ENCODE results near the gene TMEM179. TPM values are rescaled to one million over a fixed set of nuclear protein-coding genes. Genes with fewer than 3 reads are reported as not detected.

Gene TMEM179
- total RNA-seq, 3 donors from 2014 or later (not counting 1 experiment from before 2014, with no cell fraction given): not detected

DNA sequence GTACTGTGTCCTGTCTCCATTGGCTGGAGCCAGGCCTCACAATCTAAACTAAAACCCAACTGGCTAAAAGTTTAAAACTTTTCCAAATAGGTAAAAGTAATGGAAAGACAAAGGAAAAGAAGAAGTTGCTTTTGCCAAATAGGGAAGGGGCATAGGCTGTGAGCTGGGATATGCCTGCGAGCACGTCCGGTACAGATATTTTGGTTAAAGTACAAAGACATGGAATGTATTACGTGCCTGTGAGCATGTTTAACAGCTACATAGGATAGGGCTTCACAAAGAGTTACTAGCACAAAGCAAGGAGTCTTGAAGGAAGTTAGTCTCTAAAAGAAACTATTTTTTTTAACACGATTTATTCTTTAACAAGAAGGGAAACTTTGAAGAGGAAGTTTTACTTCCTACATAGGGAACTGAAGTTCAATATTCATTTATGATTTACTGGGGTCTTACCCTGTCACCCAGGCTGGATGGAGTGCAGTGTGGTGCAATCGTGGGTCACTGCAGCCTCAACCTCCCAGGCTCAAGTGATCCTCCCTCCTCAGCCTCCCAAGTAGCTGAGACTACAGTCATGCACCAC, 43.0 kb upstream of the TMEM179 start:
- H3K4me1 Mint-ChIP-seq: no peaks in the 10 kb centered on the region
- no peak for ATAC-seq
- 34% methylated on average over 5 of the region's 6 CpGs for WGBS (ENCODE audit: insufficient coverage)
- no peak for DNase-seq
- H3K27ac Mint-ChIP-seq: no peak overlapping the region
- H3K27me3 Mint-ChIP-seq (ENCODE audit: low read depth in 2 of 2): peaks cover 10 to 16% of the 10 kb centered on the region in 2 donors
- Histone ChIP-seq H3K4me3 (ENCODE audit: low read length) (no peak overlapping the region), H3K27me3 (ENCODE audit: control insufficient read depth, insufficient read depth, low read length) (peaks cover 3% of the 10 kb centered on the region), H3K4me1 (ENCODE audit: control insufficient read depth, insufficient read depth, low read length) (peaks cover 11% of the 10 kb centered on the region), H3K9me3 (ENCODE audit: control insufficient read depth, insufficient read depth, low read length) (no peaks in the 10 kb centered on the region), H3K36me3 (ENCODE audit: control insufficient read depth, insufficient read depth, low read length) (no peaks in the 10 kb centered on the region), H3K27ac (ENCODE audit: low read length) (no peak overlapping the region)
- intact Hi-C loops (cut with micrococcal nuclease): no loop called here
- peaks cover 0 to 2% of the 10 kb centered on the region in 2 donors for H3K9me3 Mint-ChIP-seq
- TF ChIP-seq, protein P1, sequence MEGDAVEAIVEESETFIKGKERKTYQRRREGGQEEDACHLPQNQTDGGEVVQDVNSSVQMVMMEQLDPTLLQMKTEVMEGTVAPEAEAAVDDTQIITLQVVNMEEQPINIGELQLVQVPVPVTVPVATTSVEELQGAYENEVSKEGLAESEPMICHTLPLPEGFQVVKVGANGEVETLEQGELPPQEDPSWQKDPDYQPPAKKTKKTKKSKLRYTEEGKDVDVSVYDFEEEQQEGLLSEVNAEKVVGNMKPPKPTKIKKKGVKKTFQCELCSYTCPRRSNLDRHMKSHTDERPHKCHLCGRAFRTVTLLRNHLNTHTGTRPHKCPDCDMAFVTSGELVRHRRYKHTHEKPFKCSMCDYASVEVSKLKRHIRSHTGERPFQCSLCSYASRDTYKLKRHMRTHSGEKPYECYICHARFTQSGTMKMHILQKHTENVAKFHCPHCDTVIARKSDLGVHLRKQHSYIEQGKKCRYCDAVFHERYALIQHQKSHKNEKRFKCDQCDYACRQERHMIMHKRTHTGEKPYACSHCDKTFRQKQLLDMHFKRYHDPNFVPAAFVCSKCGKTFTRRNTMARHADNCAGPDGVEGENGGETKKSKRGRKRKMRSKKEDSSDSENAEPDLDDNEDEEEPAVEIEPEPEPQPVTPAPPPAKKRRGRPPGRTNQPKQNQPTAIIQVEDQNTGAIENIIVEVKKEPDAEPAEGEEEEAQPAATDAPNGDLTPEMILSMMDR (IDR thresholded peaks at IDR 0.05): no peak
- H3K36me3 Mint-ChIP-seq: no peaks in the 10 kb centered on the region
- H3K4me3 Mint-ChIP-seq: no peak overlapping the region

DNA sequence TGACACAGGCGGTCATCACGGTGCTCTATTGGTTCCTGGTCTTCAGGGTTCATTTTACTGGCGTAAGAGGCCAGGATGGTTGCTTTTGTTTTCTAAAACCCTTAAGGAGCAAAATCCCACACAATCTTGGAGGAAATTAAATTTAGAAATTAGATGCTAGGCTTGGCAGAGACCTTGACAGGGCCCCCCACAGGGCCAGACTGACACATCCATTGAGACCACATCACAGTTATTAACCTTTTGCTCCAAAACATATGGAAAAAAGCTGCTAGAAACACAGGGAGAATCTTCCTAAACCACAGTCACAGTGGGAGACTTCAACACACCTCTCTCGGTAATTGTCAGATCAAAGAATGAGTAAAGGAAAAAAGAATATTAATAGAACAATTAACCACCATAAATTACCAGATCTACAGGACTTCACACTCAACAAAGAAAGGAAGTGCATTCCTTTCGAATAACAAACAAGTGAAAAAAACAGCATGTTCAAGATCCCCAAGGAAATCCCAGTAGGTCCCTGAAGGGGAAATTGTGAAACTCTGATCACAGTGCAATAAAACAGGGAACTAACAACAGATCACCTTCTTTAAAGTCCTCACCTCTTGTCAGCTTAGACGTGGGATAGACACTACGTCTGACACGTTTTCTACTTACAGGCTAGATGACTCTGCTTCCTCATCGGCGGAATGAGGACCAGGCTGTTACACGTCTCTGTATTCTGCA, 40.2 kb upstream of the TMEM179 start:
- TF ChIP-seq, protein P1 (IDR thresholded peaks at IDR 0.05): no peak
- no peaks in the 10 kb centered on the region for H3K36me3 ChIP-seq (ENCODE audit: control insufficient read depth, insufficient read depth, low read length)
- H3K4me3 ChIP-seq (ENCODE audit: low read length): no peak overlapping the region
- no peaks in the 10 kb centered on the region for H3K9me3 ChIP-seq (ENCODE audit: control insufficient read depth, insufficient read depth, low read length)
- no peak overlapping the region for H3K27ac Mint-ChIP-seq
- 89% methylated on average over 10 of the region's 11 CpGs for WGBS (ENCODE audit: insufficient coverage)
- ATAC-seq: no peak
- H3K9me3 Mint-ChIP-seq: peaks cover 0 to 2% of the 10 kb centered on the region in 2 donors
- H3K27me3 ChIP-seq (ENCODE audit: control insufficient read depth, insufficient read depth, low read length): peaks cover 1% of the 10 kb centered on the region
- no peak overlapping the region for H3K4me3 Mint-ChIP-seq
- no peak for DNase-seq
- H3K27me3 Mint-ChIP-seq (ENCODE audit: low read depth in 2 of 2): peaks cover 16 to 17% of the 10 kb centered on the region in 2 donors
- no peaks in the 10 kb centered on the region for H3K36me3 Mint-ChIP-seq
- no peak overlapping the region for H3K27ac ChIP-seq (ENCODE audit: low read length)
- intact Hi-C loops (cut with micrococcal nuclease): no loop called here
- peaks cover 10% of the 10 kb centered on the region for H3K4me1 ChIP-seq (ENCODE audit: control insufficient read depth, insufficient read depth, low read length)
- no peaks in the 10 kb centered on the region for H3K4me1 Mint-ChIP-seq

DNA sequence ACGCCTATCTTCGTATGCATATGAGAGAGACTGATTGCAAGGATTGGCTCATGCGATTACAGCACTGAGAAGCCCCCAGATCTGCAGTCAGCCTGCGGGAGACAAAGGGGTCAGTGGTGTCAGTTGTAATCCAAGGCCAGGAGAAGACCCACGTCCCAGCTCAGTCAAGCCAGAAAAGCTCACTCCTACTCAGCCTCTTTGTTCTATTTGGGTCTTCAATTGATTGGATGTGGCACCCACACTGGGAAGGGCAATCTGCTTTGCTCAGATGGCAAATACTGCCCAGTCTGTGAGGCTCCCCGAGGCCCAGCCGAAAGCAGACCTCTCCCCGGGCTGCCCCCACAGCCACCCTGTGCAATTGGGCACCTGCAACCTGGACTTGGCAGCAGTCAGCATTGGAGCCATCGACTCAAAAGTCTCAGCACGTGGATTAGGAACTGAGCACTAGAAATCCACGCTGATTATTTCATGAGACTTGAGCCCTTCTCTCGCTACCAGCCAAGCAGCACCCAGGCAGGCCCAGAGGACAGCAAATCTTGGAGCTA, 39.6 kb upstream of the TMEM179 start:
- no peak overlapping the region for H3K4me3 ChIP-seq (ENCODE audit: low read length)
- Mint-ChIP-seq H3K27me3 (ENCODE audit: low read depth in 2 of 2) (peaks cover 12 to 16% of the 10 kb centered on the region in 2 donors), H3K4me1 (no peaks in the 10 kb centered on the region), H3K9me3 (peaks cover 0 to 2% of the 10 kb centered on the region in 2 donors), H3K36me3 (no peaks in the 10 kb centered on the region), H3K4me3 (no peak overlapping the region), H3K27ac (no peak overlapping the region)
- peaks cover 9% of the 10 kb centered on the region for H3K4me1 ChIP-seq (ENCODE audit: control insufficient read depth, insufficient read depth, low read length)
- no peaks in the 10 kb centered on the region for H3K9me3 ChIP-seq (ENCODE audit: control insufficient read depth, insufficient read depth, low read length)
- no peaks in the 10 kb centered on the region for H3K27me3 ChIP-seq (ENCODE audit: control insufficient read depth, insufficient read depth, low read length)
- no peak for ATAC-seq
- WGBS (ENCODE audit: insufficient coverage): 91% methylated on average over 12 of the region's 12 CpGs
- no peak overlapping the region for H3K27ac ChIP-seq (ENCODE audit: low read length)
- TF ChIP-seq, protein P1 (IDR thresholded peaks at IDR 0.05): no peak
- no peaks in the 10 kb centered on the region for H3K36me3 ChIP-seq (ENCODE audit: control insufficient read depth, insufficient read depth, low read length)
- intact Hi-C loops (cut with micrococcal nuclease): no loop called here
- DNase-seq: no peak

All from natural killer cell (primary cell).